Epithelial cell of esophagus (primary cell): ENCODE results near the gene CERS5.

Experiments
- DNase-seq: peaks from one replicate; pipeline ENCODE4 v3.0.0; 2010; ENCODE audit warnings: low read depth
- H3K4me3 ChIP-seq: 2 replicates; pipeline ENCODE4 v1.5.1; 2011; ENCODE audit warnings: mild to moderate bottlenecking, low read length, control low read depth
- CTCF ChIP-seq: IDR thresholded peaks from 2 replicates; pipeline ENCODE4 v1.5.1; 2011; ENCODE audit warnings: low read depth, mild to moderate bottlenecking, low read length, control low read depth, inconsistent platforms; ENCODE audit not compliant: insufficient read depth; ENCODE audit errors: missing control alignments

The CERS5 gene

GRCh38 chr12:50196537-50196936, 29.4 kb upstream of the CERS5 start:
- TF ChIP-seq CTCF: no peak
- DNase-seq: no peak
- H3K4me3 ChIP-seq: no peak overlapping the region

- H3K4me3 ChIP-seq: no peak overlapping the region
- DNase-seq: no peak
- TF ChIP-seq CTCF: no peak
Measured at GRCh38 chr12:50195832-50196231, 28.7 kb upstream of the CERS5 start.

GRCh38 chr12:50192908-50193307, 25.7 kb upstream of the CERS5 start:
- no peak for DNase-seq
- H3K4me3 ChIP-seq: no peak overlapping the region
- no peak for TF ChIP-seq CTCF

GRCh38 chr12:50192236-50192635, 25.1 kb upstream of the CERS5 start:
- no peak overlapping the region for H3K4me3 ChIP-seq
- no peak for TF ChIP-seq CTCF
- DNase-seq: no peak

- no peak overlapping the region for H3K4me3 ChIP-seq
- no peak for TF ChIP-seq CTCF
- DNase-seq: no peak
Measured at GRCh38 chr12:50190859-50191258, 23.7 kb upstream of the CERS5 start.

- H3K4me3 ChIP-seq: no peak overlapping the region
- DNase-seq: no peak
- no peak for TF ChIP-seq CTCF
Measured at GRCh38 chr12:50188875-50189575, 21.9 kb upstream of the CERS5 start.

- no peak overlapping the region for H3K4me3 ChIP-seq
- no peak for DNase-seq
- no peak for TF ChIP-seq CTCF
Measured at GRCh38 chr12:50188241-50188781, 21.1 kb upstream of the CERS5 start.
